ENCODE data around the gene ZMYM4. TPM values are rescaled to one million over a fixed set of nuclear protein-coding genes. Genes with fewer than 3 reads are reported as not detected.
A peak's percentile ranks its signal among the peaks of the same experiment; 100 is the strongest.

The ZMYM4 gene
- total and polyA plus RNA-seq, 12 donors: 14.7 to 59.2 (median 38.7) TPM

DNA sequence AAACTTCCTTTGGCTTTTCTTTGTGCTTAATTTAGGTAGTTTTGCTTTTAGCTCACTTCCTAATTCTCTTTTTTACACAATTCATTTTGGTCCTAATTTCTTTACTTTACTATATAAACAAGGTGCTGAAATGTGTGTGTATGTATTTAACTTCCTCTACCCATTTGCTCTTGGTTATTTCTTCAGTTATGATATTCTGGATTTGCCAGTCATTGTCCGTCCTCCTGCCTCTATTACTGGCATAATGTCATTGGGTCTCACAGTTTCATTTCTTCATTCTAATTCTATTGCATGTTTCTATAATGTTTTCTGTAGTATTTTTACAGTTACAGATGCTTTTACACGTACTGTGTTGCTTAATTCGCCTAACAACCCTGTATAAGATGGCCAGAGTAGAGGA is 96.2 kb downstream of the ZMYM4 start:
- intact Hi-C loops (cut with DNase I): no loop called here
- no peak for DNase-seq
- no peak for TF ChIP-seq POLR2A (IDR thresholded peaks at IDR 0.05)
- TF ChIP-seq, protein P1, sequence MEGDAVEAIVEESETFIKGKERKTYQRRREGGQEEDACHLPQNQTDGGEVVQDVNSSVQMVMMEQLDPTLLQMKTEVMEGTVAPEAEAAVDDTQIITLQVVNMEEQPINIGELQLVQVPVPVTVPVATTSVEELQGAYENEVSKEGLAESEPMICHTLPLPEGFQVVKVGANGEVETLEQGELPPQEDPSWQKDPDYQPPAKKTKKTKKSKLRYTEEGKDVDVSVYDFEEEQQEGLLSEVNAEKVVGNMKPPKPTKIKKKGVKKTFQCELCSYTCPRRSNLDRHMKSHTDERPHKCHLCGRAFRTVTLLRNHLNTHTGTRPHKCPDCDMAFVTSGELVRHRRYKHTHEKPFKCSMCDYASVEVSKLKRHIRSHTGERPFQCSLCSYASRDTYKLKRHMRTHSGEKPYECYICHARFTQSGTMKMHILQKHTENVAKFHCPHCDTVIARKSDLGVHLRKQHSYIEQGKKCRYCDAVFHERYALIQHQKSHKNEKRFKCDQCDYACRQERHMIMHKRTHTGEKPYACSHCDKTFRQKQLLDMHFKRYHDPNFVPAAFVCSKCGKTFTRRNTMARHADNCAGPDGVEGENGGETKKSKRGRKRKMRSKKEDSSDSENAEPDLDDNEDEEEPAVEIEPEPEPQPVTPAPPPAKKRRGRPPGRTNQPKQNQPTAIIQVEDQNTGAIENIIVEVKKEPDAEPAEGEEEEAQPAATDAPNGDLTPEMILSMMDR (IDR thresholded peaks at IDR 0.05): no peak
- Histone ChIP-seq H3K27ac (no peak overlapping the region), H3K9me3 (replicated peaks in 1 of 3) (no peaks in the 10 kb centered on the region), H3K4me1 (replicated peaks in 1 of 2) (peaks cover 0 to 3% of the 10 kb centered on the region in 2 donors), H3K36me3 (replicated peaks in 1 of 2) (no peaks in the 10 kb centered on the region), H3K27me3 (no peaks in the 10 kb centered on the region), H3K4me3 (no peak overlapping the region)
- 84 to 93% (median 86%) methylated on average over 3 of the region's 3 CpGs for WGBS, 4 donors

DNA sequence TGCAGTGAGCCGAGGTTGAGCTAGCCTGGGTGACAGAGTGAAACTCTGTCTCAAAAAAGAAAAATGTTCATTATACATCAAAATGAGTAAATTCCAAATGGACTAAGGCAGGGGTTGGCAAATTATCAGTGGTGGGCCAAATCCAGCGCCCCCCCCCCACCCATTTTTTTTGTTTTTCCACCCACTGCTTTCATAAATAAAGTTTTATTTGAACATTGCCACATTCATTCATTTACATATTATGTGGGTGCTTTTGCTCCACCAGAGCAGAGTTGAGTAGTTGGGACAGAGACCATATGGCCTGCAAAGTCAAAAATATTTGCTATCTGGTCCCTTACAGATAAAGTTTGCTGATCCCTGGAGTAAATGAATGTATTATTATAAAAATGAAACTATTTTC is 99.4 kb downstream of the ZMYM4 start:
- DNase-seq: no peak
- H3K36me3 ChIP-seq (replicated peaks in 1 of 2): no peaks in the 10 kb centered on the region
- TF ChIP-seq, protein P1 (IDR thresholded peaks at IDR 0.05): no peak
- TF ChIP-seq POLR2A (IDR thresholded peaks at IDR 0.05): no peak
- H3K4me3 ChIP-seq: no peak overlapping the region
- no peaks in the 10 kb centered on the region for H3K9me3 ChIP-seq (replicated peaks in 1 of 3)
- WGBS, 4 donors: 95 to 100% (median 98%) methylated on average over 2 of the region's 2 CpGs
- H3K4me1 ChIP-seq (replicated peaks in 1 of 2): peaks cover 0 to 13% of the 10 kb centered on the region in 2 donors
- H3K27me3 ChIP-seq: no peaks in the 10 kb centered on the region
- H3K27ac ChIP-seq: no peak overlapping the region
- intact Hi-C loops (cut with DNase I): no loop called here

DNA sequence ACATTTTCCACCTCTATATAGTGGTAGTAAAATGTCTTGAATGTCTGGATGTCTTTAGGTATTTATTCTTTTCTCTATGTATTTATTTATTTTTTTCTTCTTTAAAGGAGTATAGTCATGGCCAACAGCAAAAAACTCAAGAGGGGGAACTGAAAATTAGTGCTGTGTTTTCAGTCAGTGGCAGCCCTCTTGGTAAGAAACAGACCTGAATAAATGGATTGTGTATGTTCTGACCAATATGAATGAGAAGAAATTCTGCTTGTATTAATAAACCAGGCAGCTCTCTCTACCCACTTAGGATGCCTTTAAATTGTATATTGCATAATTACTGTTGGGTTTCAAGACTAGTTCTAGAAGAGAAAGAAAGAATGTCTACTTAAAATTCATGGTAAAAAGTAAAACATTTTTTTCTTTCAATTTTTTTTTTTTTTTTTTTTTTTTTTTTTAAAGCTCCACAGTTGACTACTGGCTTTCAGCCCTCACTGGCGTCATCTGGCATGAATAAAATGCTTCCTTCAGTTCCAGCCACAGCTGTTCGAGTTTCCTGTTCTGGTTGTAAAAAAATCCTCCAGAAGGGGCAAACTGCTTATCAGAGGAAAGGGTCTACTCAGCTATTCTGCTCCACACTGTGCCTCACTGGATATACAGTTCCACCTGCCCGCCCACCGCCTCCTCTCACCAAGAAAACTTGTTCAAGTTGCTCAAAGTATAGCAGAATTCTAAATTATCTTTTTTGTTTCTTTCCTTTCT is 101.6 kb downstream of the ZMYM4 start:
- Histone ChIP-seq H3K27me3 (no peaks in the 10 kb centered on the region), H3K36me3 (replicated peaks in 1 of 2) (no peaks in the 10 kb centered on the region), H3K4me3 (no peak overlapping the region), H3K4me1 (replicated peaks in 1 of 2) (peaks cover 0 to 13% of the 10 kb centered on the region in 2 donors), H3K27ac (peak overlapping the region in 2 of 5 donors; percentile 40 to 50), H3K9me3 (replicated peaks in 1 of 3) (no peaks in the 10 kb centered on the region)
- intact Hi-C loops (cut with DNase I): no loop called here
- peak; percentile 40 to 78 (median 64) for DNase-seq
- TF ChIP-seq, protein P1 (IDR thresholded peaks at IDR 0.05): peak in 1 of 6 experiments; percentile 8
- TF ChIP-seq POLR2A (IDR thresholded peaks at IDR 0.05): no peak
- 38 to 45% (median 43%) methylated on average over 4 of the region's 4 CpGs for WGBS, 4 donors

DNA sequence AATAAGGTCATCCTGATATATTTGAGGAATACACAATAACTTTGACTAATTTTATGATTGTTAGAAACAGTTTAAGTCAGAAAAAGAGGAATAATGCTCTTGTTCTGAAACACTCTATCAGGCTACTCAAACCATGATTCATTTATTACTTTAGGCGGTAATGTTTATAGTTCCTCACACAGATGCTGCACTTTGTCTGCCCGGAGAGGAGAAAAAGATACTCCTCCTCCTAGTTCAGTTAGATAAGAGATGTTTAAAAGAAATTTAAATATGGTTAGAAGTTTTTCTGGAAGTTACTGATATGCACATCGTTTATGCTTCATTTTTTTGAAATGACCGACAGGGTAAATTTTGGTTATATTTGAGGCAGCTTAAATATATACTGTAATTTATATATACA is 103.0 kb downstream of the ZMYM4 start:
- peaks cover 0 to 13% of the 10 kb centered on the region in 2 donors for H3K4me1 ChIP-seq (replicated peaks in 1 of 2)
- WGBS, 4 donors: 80 to 88% (median 84%) methylated on average over 4 of the region's 4 CpGs
- no peak for DNase-seq
- intact Hi-C loops (cut with DNase I): no loop called here
- H3K4me3 ChIP-seq: no peak overlapping the region
- H3K27ac ChIP-seq: no peak overlapping the region
- no peak for TF ChIP-seq POLR2A (IDR thresholded peaks at IDR 0.05)
- TF ChIP-seq, protein P1 (IDR thresholded peaks at IDR 0.05): no peak
- no peaks in the 10 kb centered on the region for H3K27me3 ChIP-seq
- no peaks in the 10 kb centered on the region for H3K36me3 ChIP-seq (replicated peaks in 1 of 2)
- no peaks in the 10 kb centered on the region for H3K9me3 ChIP-seq (replicated peaks in 1 of 3)

Data from adrenal gland (tissue), 12 donors.